Liver (tissue), 9 donors: ENCODE measurements around the gene ACACA. TPM values are rescaled to one million over a fixed set of nuclear protein-coding genes. Genes with fewer than 3 reads are reported as not detected.

ENCODE experiments used
- DNase-seq: peaks from one replicate; pipeline ENCODE4 v3.0.0-alpha.2; 2017; ENCODE audit warnings: low spot score
- H3K27ac ChIP-seq, 2 donors: one replicate each; pipeline ENCODE4 v1.7.0; 2013; ENCODE audit warnings: inconsistent platforms in 2 of 2, low read length in 2 of 2, control low read depth in 1 of 2, low read depth in 1 of 2, mild to moderate bottlenecking in 1 of 2
- H3K27me3 ChIP-seq, 4 donors: one replicate each; pipeline versions ENCODE4 v1.6.1 to v1.7.0; 2013; ENCODE audit warnings: low read length in 3 of 4, inconsistent platforms in 1 of 4, mild to moderate bottlenecking in 1 of 4, moderate library complexity in 1 of 4; ENCODE audit not compliant: control insufficient read depth in 4 of 4, insufficient read depth in 4 of 4
- H3K36me3 ChIP-seq, 4 donors: one replicate each; pipeline versions ENCODE4 v1.6.1 to v1.7.0; 2013; ENCODE audit warnings: low read length in 3 of 4, mild to moderate bottlenecking in 3 of 4, low read depth in 1 of 4, moderate library complexity in 1 of 4; ENCODE audit not compliant: control insufficient read depth in 4 of 4, insufficient read depth in 3 of 4
- H3K4me1 ChIP-seq, 4 donors: one replicate each; pipeline versions ENCODE4 v1.6.1 to v1.7.0; 2013; ENCODE audit warnings: low read length in 3 of 4, mild to moderate bottlenecking in 3 of 4, moderate library complexity in 1 of 4; ENCODE audit not compliant: control insufficient read depth in 4 of 4, insufficient read depth in 4 of 4
- H3K4me3 ChIP-seq, 3 donors: one replicate each; pipeline versions ENCODE4 v1.6.1 to v1.7.0; 2013; ENCODE audit warnings: low read length in 3 of 3, control low read depth in 1 of 3, low read depth in 1 of 3, mild to moderate bottlenecking in 1 of 3
- H3K9ac ChIP-seq, 2 donors: one replicate each; pipeline ENCODE4 v1.7.0; 2013; ENCODE audit warnings: low read length in 2 of 2, mild to moderate bottlenecking in 2 of 2, moderate library complexity in 2 of 2, control low read depth in 1 of 2, low read depth in 1 of 2
- H3K9me3 ChIP-seq, 4 donors: one replicate each; pipeline versions ENCODE4 v1.6.1 to v1.7.0; 2013; ENCODE audit warnings: low read length in 3 of 4; ENCODE audit not compliant: control insufficient read depth in 4 of 4
- EGR1 ChIP-seq, 2 donors: IDR thresholded peaks; 2 replicates each; pipeline ENCODE4 v1.6.1; 2016 to 2018; ENCODE audit warnings: antibody characterized with exemption in 2 of 2, low read depth in 2 of 2
- FOXA1 ChIP-seq: IDR thresholded peaks from 2 replicates; pipeline ENCODE4 v1.6.1; 2016; ENCODE audit warnings: antibody characterized with exemption
- GABPA ChIP-seq, 2 donors: IDR thresholded peaks in 1 of 2; conservative IDR thresholded peaks in 1 of 2; 2 replicates each; pipeline ENCODE4 v1.6.1; 2016; ENCODE audit warnings: antibody characterized with exemption in 2 of 2, mild to moderate bottlenecking in 1 of 2, moderate library complexity in 1 of 2
- HNF4A ChIP-seq, 2 donors: conservative IDR thresholded peaks; 2 replicates each; pipeline ENCODE4 v1.6.1; 2016; ENCODE audit warnings: antibody characterized with exemption in 2 of 2, mild to moderate bottlenecking in 2 of 2
- HNF4G ChIP-seq: IDR thresholded peaks from 2 replicates; pipeline ENCODE4 v1.6.1; 2016; ENCODE audit warnings: antibody characterized with exemption
- JUND ChIP-seq, 2 donors: IDR thresholded peaks; 2 replicates each; pipeline ENCODE4 v1.6.1; 2016; ENCODE audit warnings: antibody characterized with exemption in 2 of 2
- NR2F2 ChIP-seq: IDR thresholded peaks from 2 replicates; pipeline ENCODE4 v1.6.1; 2016; ENCODE audit warnings: antibody characterized with exemption
- RXRA ChIP-seq, 2 donors: IDR thresholded peaks; 2 replicates each; pipeline ENCODE4 v1.6.1; 2017 to 2018; ENCODE audit warnings: antibody characterized with exemption in 2 of 2, mild to moderate bottlenecking in 1 of 2
- SP1 ChIP-seq: IDR thresholded peaks from 2 replicates; pipeline ENCODE4 v1.6.1; 2018; ENCODE audit warnings: antibody characterized with exemption, mild to moderate bottlenecking
- TAF1 ChIP-seq: conservative IDR thresholded peaks from 2 replicates; pipeline ENCODE4 v1.6.1; 2016; ENCODE audit warnings: antibody characterized with exemption, mild to moderate bottlenecking
- YY1 ChIP-seq: IDR thresholded peaks from 2 replicates; pipeline ENCODE4 v1.6.1; 2016; ENCODE audit warnings: antibody characterized with exemption, mild to moderate bottlenecking
- WGBS: extraction: QIAGEN DNeasy Blood & Tissue Kit; methylation state at CpG from one replicate; pipeline ENCODE4 v1.1.7; 2013; 5-methylcytosine and 5-hydroxymethylcytosine counted together
- polyA plus RNA-seq, 2 donors: library from polyadenylated mRNA; stranded (reverse) in 1 of 2; unstranded in 1 of 2; fragments of 200-250 nt in 1 of 2; fragments of >200 nt in 1 of 2; fragmentation: Nextera tagmentation in 1 of 2; extraction: Ambion mirVana in 1 of 2; gene quantifications; one replicate each; pipeline versions ENCODE4 v1.2.1 to v1.2.3, GENCODE V29; 2013 to 2015
- total RNA-seq, 2 donors: library from RNA; depleted of rRNA; stranded (reverse); fragments of >200 nt; gene quantifications; one replicate each; pipeline ENCODE4 v1.2.3, GENCODE V29; 2014
- TF ChIP-seq, protein P1 (sequence below): IDR thresholded peaks from 2 replicates; pipeline ENCODE4 v1.6.1; 2016; ENCODE audit warnings: antibody characterized with exemption
- TF ChIP-seq, protein P2 (sequence below): IDR thresholded peaks from 2 replicates; pipeline ENCODE4 v1.6.1; 2016; ENCODE audit warnings: antibody characterized with exemption, mild to moderate bottlenecking
- TF ChIP-seq, protein P3 (sequence below): fragments of 150-350 bp; IDR thresholded peaks from 2 replicates; pipeline ENCODE4 v1.5.1; 2017; ENCODE audit warnings: improper control_type of control experiment, low read depth, low read length; ENCODE audit not compliant: missing input control
- TF ChIP-seq, protein P4 (sequence below): IDR thresholded peaks from 2 replicates; pipeline ENCODE4 v1.6.1; 2016; ENCODE audit warnings: antibody characterized with exemption
- donor health status: healthy.
- donor health status: healthy.
- donor health status: healthy.
- donor health status: healthy.
- donor health status: healthy.

ACACA gene
- total and polyA plus RNA-seq, 4 donors = 14.8 to 49.5 (median 31.2) TPM

DNA sequence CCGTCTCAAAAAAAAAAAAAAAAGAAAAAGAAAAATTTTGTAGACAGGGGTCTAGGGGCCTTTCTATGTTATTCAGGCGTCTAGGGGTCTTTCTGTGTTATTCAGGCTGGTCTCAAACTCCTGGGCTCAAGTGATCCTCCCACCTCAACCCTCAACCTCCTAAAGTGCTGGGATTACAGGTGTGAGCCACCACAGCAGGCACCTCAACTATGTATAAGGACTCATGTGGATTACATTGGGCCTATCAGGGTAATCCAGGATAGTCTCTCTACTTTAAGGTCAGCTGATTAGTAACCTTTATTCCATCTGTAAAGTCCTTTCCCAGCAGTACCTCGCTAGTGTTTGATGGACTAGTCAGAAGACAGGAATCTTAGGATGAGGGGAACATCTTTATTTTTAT, 22.4 kb upstream of the ACACA start:
- Histone ChIP-seq H3K9ac (no peak overlapping the region), H3K27me3 (no peaks in the 10 kb centered on the region), H3K27ac (no peak overlapping the region), H3K4me3 (no peak overlapping the region), H3K4me1 (no peaks in the 10 kb centered on the region), H3K9me3 (no peaks in the 10 kb centered on the region), H3K36me3 (peaks cover 5 to 48% (median 36%) of the 10 kb centered on the region in 4 donors)
- WGBS = 97% methylated on average over 3 of the region's 3 CpGs
- DNase-seq = no peak
- TF ChIP-seq GABPA (IDR thresholded peaks at IDR 0.05 in 1 of 2, conservative IDR thresholded peaks at IDR 0.05 in 1 of 2) (no peak), HNF4A (conservative IDR thresholded peaks at IDR 0.05) (no peak), NR2F2 (no peak), YY1 (no peak), RXRA (IDR thresholded peaks at IDR 0.05) (no peak), EGR1 (IDR thresholded peaks at IDR 0.05; ENCODE audit: low read depth in 2 of 2) (no peak), FOXA1 (no peak), SP1 (no peak), JUND (IDR thresholded peaks at IDR 0.05) (no peak)
- TF ChIP-seq, protein P1, sequence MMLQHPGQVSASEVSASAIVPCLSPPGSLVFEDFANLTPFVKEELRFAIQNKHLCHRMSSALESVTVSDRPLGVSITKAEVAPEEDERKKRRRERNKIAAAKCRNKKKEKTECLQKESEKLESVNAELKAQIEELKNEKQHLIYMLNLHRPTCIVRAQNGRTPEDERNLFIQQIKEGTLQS = no peak
- TF ChIP-seq, protein P2, sequence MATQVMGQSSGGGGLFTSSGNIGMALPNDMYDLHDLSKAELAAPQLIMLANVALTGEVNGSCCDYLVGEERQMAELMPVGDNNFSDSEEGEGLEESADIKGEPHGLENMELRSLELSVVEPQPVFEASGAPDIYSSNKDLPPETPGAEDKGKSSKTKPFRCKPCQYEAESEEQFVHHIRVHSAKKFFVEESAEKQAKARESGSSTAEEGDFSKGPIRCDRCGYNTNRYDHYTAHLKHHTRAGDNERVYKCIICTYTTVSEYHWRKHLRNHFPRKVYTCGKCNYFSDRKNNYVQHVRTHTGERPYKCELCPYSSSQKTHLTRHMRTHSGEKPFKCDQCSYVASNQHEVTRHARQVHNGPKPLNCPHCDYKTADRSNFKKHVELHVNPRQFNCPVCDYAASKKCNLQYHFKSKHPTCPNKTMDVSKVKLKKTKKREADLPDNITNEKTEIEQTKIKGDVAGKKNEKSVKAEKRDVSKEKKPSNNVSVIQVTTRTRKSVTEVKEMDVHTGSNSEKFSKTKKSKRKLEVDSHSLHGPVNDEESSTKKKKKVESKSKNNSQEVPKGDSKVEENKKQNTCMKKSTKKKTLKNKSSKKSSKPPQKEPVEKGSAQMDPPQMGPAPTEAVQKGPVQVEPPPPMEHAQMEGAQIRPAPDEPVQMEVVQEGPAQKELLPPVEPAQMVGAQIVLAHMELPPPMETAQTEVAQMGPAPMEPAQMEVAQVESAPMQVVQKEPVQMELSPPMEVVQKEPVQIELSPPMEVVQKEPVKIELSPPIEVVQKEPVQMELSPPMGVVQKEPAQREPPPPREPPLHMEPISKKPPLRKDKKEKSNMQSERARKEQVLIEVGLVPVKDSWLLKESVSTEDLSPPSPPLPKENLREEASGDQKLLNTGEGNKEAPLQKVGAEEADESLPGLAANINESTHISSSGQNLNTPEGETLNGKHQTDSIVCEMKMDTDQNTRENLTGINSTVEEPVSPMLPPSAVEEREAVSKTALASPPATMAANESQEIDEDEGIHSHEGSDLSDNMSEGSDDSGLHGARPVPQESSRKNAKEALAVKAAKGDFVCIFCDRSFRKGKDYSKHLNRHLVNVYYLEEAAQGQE = no peak
- TF ChIP-seq, protein P3, sequence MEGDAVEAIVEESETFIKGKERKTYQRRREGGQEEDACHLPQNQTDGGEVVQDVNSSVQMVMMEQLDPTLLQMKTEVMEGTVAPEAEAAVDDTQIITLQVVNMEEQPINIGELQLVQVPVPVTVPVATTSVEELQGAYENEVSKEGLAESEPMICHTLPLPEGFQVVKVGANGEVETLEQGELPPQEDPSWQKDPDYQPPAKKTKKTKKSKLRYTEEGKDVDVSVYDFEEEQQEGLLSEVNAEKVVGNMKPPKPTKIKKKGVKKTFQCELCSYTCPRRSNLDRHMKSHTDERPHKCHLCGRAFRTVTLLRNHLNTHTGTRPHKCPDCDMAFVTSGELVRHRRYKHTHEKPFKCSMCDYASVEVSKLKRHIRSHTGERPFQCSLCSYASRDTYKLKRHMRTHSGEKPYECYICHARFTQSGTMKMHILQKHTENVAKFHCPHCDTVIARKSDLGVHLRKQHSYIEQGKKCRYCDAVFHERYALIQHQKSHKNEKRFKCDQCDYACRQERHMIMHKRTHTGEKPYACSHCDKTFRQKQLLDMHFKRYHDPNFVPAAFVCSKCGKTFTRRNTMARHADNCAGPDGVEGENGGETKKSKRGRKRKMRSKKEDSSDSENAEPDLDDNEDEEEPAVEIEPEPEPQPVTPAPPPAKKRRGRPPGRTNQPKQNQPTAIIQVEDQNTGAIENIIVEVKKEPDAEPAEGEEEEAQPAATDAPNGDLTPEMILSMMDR = no peak
- TF ChIP-seq, protein P4, sequence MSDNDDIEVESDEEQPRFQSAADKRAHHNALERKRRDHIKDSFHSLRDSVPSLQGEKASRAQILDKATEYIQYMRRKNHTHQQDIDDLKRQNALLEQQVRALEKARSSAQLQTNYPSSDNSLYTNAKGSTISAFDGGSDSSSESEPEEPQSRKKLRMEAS = no peak

DNA sequence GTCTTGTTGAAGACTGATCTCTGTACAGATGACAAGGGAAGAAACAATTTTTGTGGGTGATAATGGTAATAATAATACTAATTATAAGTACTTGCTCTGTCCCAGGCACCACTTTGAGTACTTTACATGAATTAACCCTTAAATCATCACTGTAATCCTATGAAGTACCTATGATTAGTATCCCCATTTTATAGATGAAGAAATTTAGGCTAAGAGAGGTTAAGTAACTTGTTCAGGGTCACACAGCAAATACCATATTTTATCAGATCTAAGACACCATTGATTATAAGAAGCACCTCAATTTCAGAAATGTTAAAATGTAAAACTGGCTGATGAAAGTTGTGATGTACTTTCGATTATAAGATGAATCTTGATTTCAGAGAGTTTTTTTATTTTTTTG, 18.6 kb upstream of the ACACA start:
- 99% methylated on average over 1 of the region's 1 CpG for WGBS
- no peaks in the 10 kb centered on the region for H3K27me3 ChIP-seq
- no peak for TF ChIP-seq SP1
- no peak for TF ChIP-seq HNF4A (conservative IDR thresholded peaks at IDR 0.05)
- TF ChIP-seq TAF1 = no peak
- no peak for TF ChIP-seq NR2F2
- TF ChIP-seq, protein P1 = no peak
- no peak for TF ChIP-seq HNF4G
- TF ChIP-seq, protein P3 = no peak
- TF ChIP-seq JUND (IDR thresholded peaks at IDR 0.05) = no peak
- TF ChIP-seq FOXA1 = no peak
- TF ChIP-seq, protein P2 = no peak
- H3K9ac ChIP-seq = no peak overlapping the region
- H3K27ac ChIP-seq = no peak overlapping the region
- no peak for DNase-seq
- no peaks in the 10 kb centered on the region for H3K4me1 ChIP-seq
- H3K36me3 ChIP-seq = peaks cover 3 to 57% (median 39%) of the 10 kb centered on the region in 4 donors
- no peak overlapping the region for H3K4me3 ChIP-seq
- H3K9me3 ChIP-seq = no peaks in the 10 kb centered on the region
